GM12878 (cell line): ENCODE measurements around the gene SLC22A23. TPM values are rescaled to one million over a fixed set of nuclear protein-coding genes. Genes with fewer than 3 reads are reported as not detected.

Source experiments
- DPF2 ChIP-seq: fragments of 450-650 bp; IDR thresholded peaks from 2 replicates; pipeline ENCODE4 v1.6.1; 2017; ENCODE audit warnings: mild to moderate bottlenecking
- FOS ChIP-seq: IDR thresholded peaks from 3 replicates; pipeline ENCODE4 v1.6.1; 2011; ENCODE audit warnings: borderline replicate concordance; ENCODE audit not compliant: insufficient read length; ENCODE audit errors: extremely low read depth
- IKZF1 ChIP-seq: fragments of 450-650 bp; conservative IDR thresholded peaks from 2 replicates; pipeline ENCODE4 v1.6.1; 2017; ENCODE audit warnings: antibody characterized with exemption, mild to moderate bottlenecking
- MTA2 ChIP-seq: fragments of 450-650 bp; IDR thresholded peaks from 2 replicates; pipeline ENCODE4 v1.6.1; 2016; ENCODE audit warnings: low read depth, mild to moderate bottlenecking, moderate library complexity
- NR2F1 ChIP-seq: fragments of 450-650 bp; conservative IDR thresholded peaks from 2 replicates; pipeline ENCODE4 v1.6.1; 2017; ENCODE audit warnings: mild to moderate bottlenecking
- POLR2AphosphoS5 ChIP-seq: IDR thresholded peaks from 2 replicates; pipeline ENCODE4 v1.6.1; 2011; ENCODE audit warnings: mild to moderate bottlenecking, low read length, inconsistent platforms
- SMAD1 ChIP-seq: fragments of 450-650 bp; IDR thresholded peaks from 2 replicates; pipeline ENCODE4 v1.6.1; 2018; ENCODE audit warnings: mild to moderate bottlenecking, low read depth; ENCODE audit not compliant: partially characterized antibody
- SMARCA5 ChIP-seq: fragments of 450-650 bp; IDR thresholded peaks from 2 replicates; pipeline ENCODE4 v1.6.1; 2017; ENCODE audit warnings: mild to moderate bottlenecking
- SPI1 ChIP-seq: IDR thresholded peaks from 2 replicates; pipeline ENCODE4 v1.6.1; 2011; ENCODE audit warnings: low read depth, mild to moderate bottlenecking, low read length, moderate library complexity, borderline replicate concordance; ENCODE audit not compliant: insufficient read depth
- TARDBP ChIP-seq: IDR thresholded peaks from 2 replicates; pipeline ENCODE4 v1.6.1; 2016; ENCODE audit warnings: borderline replicate concordance
- TBL1XR1 ChIP-seq: IDR thresholded peaks from 2 replicates; pipeline ENCODE4 v1.6.1; 2012; ENCODE audit warnings: low read depth, low read length, improper control_type of control experiment
- TCF3 ChIP-seq: IDR thresholded peaks from 2 replicates; pipeline ENCODE4 v1.6.1; 2012; ENCODE audit warnings: low read depth, mild to moderate bottlenecking, low read length, borderline replicate concordance; ENCODE audit not compliant: insufficient read depth
- polyA plus RNA-seq, 11 experiments: library from polyadenylated mRNA; depleted of rRNA in 4 of 11; unstranded in 6 of 11; stranded (reverse) in 5 of 11; fragments of >200 nt; fragmentation: Nextera tagmentation in 4 of 11; fragmentation: Illumina TruSeq in 1 of 11; extraction: Ambion mirVana in 4 of 11; extraction: Trizol in 1 of 11; gene quantifications; 1 replicate in 1 of 11; 2 replicates in 10 of 11; pipeline versions ENCODE4 v1.2.1 to v1.2.3, GENCODE V29; 2011 to 2016; ENCODE audit warnings: inconsistent platforms in 2 of 11, missing spikeins in 2 of 11, low read depth in 1 of 11
- total RNA-seq, 4 experiments: library from RNA; depleted of rRNA in 3 of 4; stranded (reverse); fragments of >200 nt in 3 of 4; fragmentation: Illumina TruSeq in 1 of 4; extraction: Trizol in 1 of 4; gene quantifications; 2 replicates each; pipeline versions ENCODE4 v1.2.1 to v1.2.3, GENCODE V29; 2013 to 2021
- TF ChIP-seq, protein P1 (sequence below): fragments of 450-650 bp; IDR thresholded peaks from 2 replicates; pipeline ENCODE4 v1.6.1; 2017; ENCODE audit warnings: mild to moderate bottlenecking, moderate library complexity

SLC22A23 gene
- total and polyA plus RNA-seq, 10 of the 15 experiments (the other 5 are each of a cell fraction or from before 2014, with no cell fraction given), result 0.20 to 2.4 (median 0.74) TPM

DNA sequence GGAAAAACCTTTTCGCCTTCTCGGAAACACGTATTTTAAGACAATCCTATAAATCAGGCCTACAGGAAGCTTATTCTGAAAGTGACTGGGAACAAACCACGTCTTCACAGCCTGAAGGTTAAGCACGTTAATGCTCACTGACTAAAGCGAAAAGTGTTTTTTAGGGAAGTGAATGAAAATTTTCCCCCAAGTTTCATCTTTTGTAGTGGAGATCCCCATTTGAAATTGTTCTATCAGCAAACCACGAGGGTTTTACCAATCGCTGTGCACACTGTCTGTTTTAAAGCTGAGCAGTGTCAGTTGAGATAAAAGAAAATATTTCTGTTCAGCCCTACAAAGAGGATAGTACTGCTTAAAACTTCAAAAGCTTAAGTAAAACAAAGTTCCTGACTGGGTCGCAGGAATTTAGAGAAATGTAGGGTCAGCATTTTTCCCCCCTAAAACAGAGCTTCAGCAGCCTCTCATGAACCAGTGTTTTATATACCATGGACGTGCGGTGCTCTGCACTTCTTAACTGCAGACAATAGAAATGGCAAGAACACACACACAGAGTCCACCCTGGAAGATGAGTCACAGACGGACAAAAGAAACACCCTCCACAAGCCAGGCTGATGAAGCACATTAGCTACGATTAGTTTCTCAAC, 34.9 kb downstream of the SLC22A23 start (continued):
- TF ChIP-seq SPI1, result peak; percentile 82
- TF ChIP-seq NR2F1, result no peak
- TF ChIP-seq SMARCA5, result 0 out of 2 replicates have a peak, but pooled peaks have one; percentile 17
- no peak for TF ChIP-seq TCF3
- no peak for TF ChIP-seq POLR2AphosphoS5
- no peak for TF ChIP-seq TBL1XR1
- TF ChIP-seq, protein P1, sequence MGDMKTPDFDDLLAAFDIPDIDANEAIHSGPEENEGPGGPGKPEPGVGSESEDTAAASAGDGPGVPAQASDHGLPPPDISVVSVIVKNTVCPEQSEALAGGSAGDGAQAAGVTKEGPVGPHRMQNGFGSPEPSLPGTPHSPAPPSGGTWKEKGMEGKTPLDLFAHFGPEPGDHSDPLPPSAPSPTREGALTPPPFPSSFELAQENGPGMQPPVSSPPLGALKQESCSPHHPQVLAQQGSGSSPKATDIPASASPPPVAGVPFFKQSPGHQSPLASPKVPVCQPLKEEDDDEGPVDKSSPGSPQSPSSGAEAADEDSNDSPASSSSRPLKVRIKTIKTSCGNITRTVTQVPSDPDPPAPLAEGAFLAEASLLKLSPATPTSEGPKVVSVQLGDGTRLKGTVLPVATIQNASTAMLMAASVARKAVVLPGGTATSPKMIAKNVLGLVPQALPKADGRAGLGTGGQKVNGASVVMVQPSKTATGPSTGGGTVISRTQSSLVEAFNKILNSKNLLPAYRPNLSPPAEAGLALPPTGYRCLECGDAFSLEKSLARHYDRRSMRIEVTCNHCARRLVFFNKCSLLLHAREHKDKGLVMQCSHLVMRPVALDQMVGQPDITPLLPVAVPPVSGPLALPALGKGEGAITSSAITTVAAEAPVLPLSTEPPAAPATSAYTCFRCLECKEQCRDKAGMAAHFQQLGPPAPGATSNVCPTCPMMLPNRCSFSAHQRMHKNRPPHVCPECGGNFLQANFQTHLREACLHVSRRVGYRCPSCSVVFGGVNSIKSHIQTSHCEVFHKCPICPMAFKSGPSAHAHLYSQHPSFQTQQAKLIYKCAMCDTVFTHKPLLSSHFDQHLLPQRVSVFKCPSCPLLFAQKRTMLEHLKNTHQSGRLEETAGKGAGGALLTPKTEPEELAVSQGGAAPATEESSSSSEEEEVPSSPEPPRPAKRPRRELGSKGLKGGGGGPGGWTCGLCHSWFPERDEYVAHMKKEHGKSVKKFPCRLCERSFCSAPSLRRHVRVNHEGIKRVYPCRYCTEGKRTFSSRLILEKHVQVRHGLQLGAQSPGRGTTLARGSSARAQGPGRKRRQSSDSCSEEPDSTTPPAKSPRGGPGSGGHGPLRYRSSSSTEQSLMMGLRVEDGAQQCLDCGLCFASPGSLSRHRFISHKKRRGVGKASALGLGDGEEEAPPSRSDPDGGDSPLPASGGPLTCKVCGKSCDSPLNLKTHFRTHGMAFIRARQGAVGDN, result peak; percentile 79
- peak; percentile 59; the same call in 1 of the 2 replicates for TF ChIP-seq IKZF1
- no peak for TF ChIP-seq FOS
- TF ChIP-seq MTA2, result peak; percentile 44
- TF ChIP-seq DPF2, result 0 out of 2 replicates have a peak, but pooled peaks have one; percentile 26
- TF ChIP-seq SMAD1, result no peak
- TF ChIP-seq TARDBP, result no peak
- TF ChIP-seq, all 136 proteins: peak for 9
